Measurements from ENCODE around the gene CENPO. TPM values are rescaled to one million over a fixed set of nuclear protein-coding genes. Genes with fewer than 3 reads are reported as not detected.

CENPO gene
- total and polyA plus RNA-seq, 2 donors (not counting 1 experiment from before 2014, with no cell fraction given): 9.1 to 12.7 TPM

DNA sequence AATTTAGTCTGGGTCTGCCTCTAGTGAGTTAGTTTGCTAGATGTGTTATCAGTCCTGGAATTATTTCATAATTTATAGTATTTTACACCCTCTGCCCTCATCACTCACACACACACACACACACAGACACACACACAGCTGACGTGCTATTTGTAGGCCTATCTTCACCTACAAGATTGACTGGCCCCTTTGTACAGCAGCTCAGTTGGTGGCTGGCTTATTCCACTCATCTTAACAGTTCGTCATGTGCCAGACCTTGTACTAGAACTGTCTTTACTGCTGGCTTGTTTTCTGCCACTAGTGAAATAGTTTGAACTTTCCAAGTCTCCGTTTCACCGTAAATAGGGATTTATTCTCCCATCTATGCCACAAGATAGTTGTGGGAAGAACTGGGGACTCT lies 21.3 kb downstream of the CENPO start:
- TF ChIP-seq CTCF (conservative IDR thresholded peaks at IDR 0.05 in 1 of 2, IDR thresholded peaks at IDR 0.05 in 1 of 2; ENCODE audit: low read depth in 1 of 2, low read length in 2 of 2) (no peak), EZH2 (IDR thresholded peaks at IDR 0.05; ENCODE audit: low read length, missing control alignments) (no peak)
- no peak for DNase-seq (ENCODE audit: low read depth in 2 of 2)
- Histone ChIP-seq H4K20me1 (ENCODE audit: control insufficient read depth, extremely low read depth, insufficient read depth, low read length) (no peaks in the 10 kb centered on the region), H3K4me1 (ENCODE audit: control insufficient read depth, extremely low read depth, insufficient read depth, low read length) (peaks cover 5% of the 10 kb centered on the region), H3K4me3 (replicated peaks in 1 of 4; ENCODE audit: control extremely low read depth in 1 of 4, insufficient read depth in 1 of 4, low read depth in 3 of 4, low read length in 4 of 4) (no peak overlapping the region), H3K4me2 (ENCODE audit: extremely low read depth, insufficient read depth, low read length) (no peak overlapping the region), H3K9ac (ENCODE audit: insufficient read depth, low read length) (no peak overlapping the region), H3K79me2 (ENCODE audit: control insufficient read depth, insufficient read depth, low read length) (peaks cover 46% of the 10 kb centered on the region), H2AFZ (ENCODE audit: low read length) (no peak overlapping the region), H3K36me3 (ENCODE audit: control insufficient read depth, insufficient read depth, low read length) (peaks cover 4% of the 10 kb centered on the region), H3K27me3 (ENCODE audit: control insufficient read depth, insufficient read depth, low read length) (no peaks in the 10 kb centered on the region), H3K27ac (ENCODE audit: insufficient read depth, low read length) (no peak overlapping the region), H3K9me3 (ENCODE audit: control insufficient read depth, insufficient read depth, low read depth, low read length) (no peaks in the 10 kb centered on the region)

- H3K79me2 ChIP-seq (ENCODE audit: control insufficient read depth, insufficient read depth, low read length): peaks cover 41% of the 10 kb centered on the region
- no peak for DNase-seq (ENCODE audit: low read depth in 2 of 2)
- H3K9ac ChIP-seq (ENCODE audit: insufficient read depth, low read length): no peak overlapping the region
- H3K36me3 ChIP-seq (ENCODE audit: control insufficient read depth, insufficient read depth, low read length): peaks cover 4% of the 10 kb centered on the region
- H3K4me1 ChIP-seq (ENCODE audit: control insufficient read depth, extremely low read depth, insufficient read depth, low read length): peaks cover 2% of the 10 kb centered on the region
- no peaks in the 10 kb centered on the region for H3K27me3 ChIP-seq (ENCODE audit: control insufficient read depth, insufficient read depth, low read length)
- no peaks in the 10 kb centered on the region for H3K9me3 ChIP-seq (ENCODE audit: control insufficient read depth, insufficient read depth, low read depth, low read length)
- no peak overlapping the region for H3K4me2 ChIP-seq (ENCODE audit: extremely low read depth, insufficient read depth, low read length)
- H3K27ac ChIP-seq (ENCODE audit: insufficient read depth, low read length): no peak overlapping the region
- TF ChIP-seq CTCF (conservative IDR thresholded peaks at IDR 0.05 in 1 of 2, IDR thresholded peaks at IDR 0.05 in 1 of 2; ENCODE audit: low read depth in 1 of 2, low read length in 2 of 2): no peak
- no peak for TF ChIP-seq EZH2 (IDR thresholded peaks at IDR 0.05; ENCODE audit: low read length, missing control alignments)
- no peak overlapping the region for H3K4me3 ChIP-seq (replicated peaks in 1 of 4; ENCODE audit: control extremely low read depth in 1 of 4, insufficient read depth in 1 of 4, low read depth in 3 of 4, low read length in 4 of 4)
- H2AFZ ChIP-seq (ENCODE audit: low read length): no peak overlapping the region
- H4K20me1 ChIP-seq (ENCODE audit: control insufficient read depth, extremely low read depth, insufficient read depth, low read length): no peaks in the 10 kb centered on the region
Observed at GRCh38 chr2:24815171-24815570, 21.9 kb downstream of the CENPO start.

DNA sequence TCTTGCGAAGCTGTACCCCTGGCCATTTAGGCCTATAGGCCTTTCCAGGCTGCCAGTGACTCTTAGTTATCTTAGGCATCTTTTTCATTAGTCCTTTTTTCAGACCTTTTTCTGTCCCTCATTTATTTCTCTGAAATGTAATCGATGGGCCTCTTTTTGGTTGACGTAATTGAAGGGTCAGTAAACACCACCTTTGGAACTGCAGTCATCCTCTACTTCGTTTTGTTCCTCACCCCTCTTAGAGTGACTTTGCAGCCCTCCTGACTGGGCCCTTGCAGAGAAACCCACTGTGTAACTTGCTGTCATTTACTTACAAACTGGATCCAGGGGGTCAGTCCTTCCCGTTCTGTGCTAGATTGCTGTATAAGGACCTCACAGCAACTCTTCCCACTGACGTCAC lies 23.2 kb downstream of the CENPO start:
- Histone ChIP-seq H2AFZ (ENCODE audit: low read length) (no peak overlapping the region), H3K9ac (ENCODE audit: insufficient read depth, low read length) (no peak overlapping the region), H3K27ac (ENCODE audit: insufficient read depth, low read length) (no peak overlapping the region), H3K4me1 (ENCODE audit: control insufficient read depth, extremely low read depth, insufficient read depth, low read length) (peaks cover 2% of the 10 kb centered on the region), H4K20me1 (ENCODE audit: control insufficient read depth, extremely low read depth, insufficient read depth, low read length) (no peaks in the 10 kb centered on the region), H3K9me3 (ENCODE audit: control insufficient read depth, insufficient read depth, low read depth, low read length) (no peaks in the 10 kb centered on the region), H3K27me3 (ENCODE audit: control insufficient read depth, insufficient read depth, low read length) (no peaks in the 10 kb centered on the region), H3K4me2 (ENCODE audit: extremely low read depth, insufficient read depth, low read length) (no peak overlapping the region), H3K4me3 (replicated peaks in 1 of 4; ENCODE audit: control extremely low read depth in 1 of 4, insufficient read depth in 1 of 4, low read depth in 3 of 4, low read length in 4 of 4) (no peak overlapping the region), H3K36me3 (ENCODE audit: control insufficient read depth, insufficient read depth, low read length) (peaks cover 16% of the 10 kb centered on the region), H3K79me2 (ENCODE audit: control insufficient read depth, insufficient read depth, low read length) (peaks cover 32% of the 10 kb centered on the region)
- TF ChIP-seq CTCF (conservative IDR thresholded peaks at IDR 0.05 in 1 of 2, IDR thresholded peaks at IDR 0.05 in 1 of 2; ENCODE audit: low read depth in 1 of 2, low read length in 2 of 2) (no peak), EZH2 (IDR thresholded peaks at IDR 0.05; ENCODE audit: low read length, missing control alignments) (no peak)
- no peak for DNase-seq (ENCODE audit: low read depth in 2 of 2)

Measured in fibroblast of lung (primary cell).